H9 (cell line): Measurements from ENCODE around the gene SYNRG. TPM values are rescaled to one million over a fixed set of nuclear protein-coding genes. Genes with fewer than 3 reads are reported as not detected.

Experiments used
- DNase-seq: peaks from one replicate; pipeline ENCODE4 v3.0.0-alpha.2; 2017
- H2AFZ ChIP-seq: one replicate; pipeline ENCODE4 v1.6.1; 2013; ENCODE audit warnings: mild to moderate bottlenecking, low read length, control low read depth, moderate library complexity
- H2AK5ac ChIP-seq: 2 replicates; pipeline ENCODE4 v1.6.1; 2013; ENCODE audit warnings: low read length, control low read depth, mixed read lengths; ENCODE audit not compliant: insufficient read length
- H2BK120ac ChIP-seq: one replicate; pipeline ENCODE4 v1.6.1; 2013; ENCODE audit warnings: low read depth, mild to moderate bottlenecking, low read length, control low read depth, inconsistent platforms; ENCODE audit not compliant: poor library complexity, severe bottlenecking
- H2BK12ac ChIP-seq: 2 replicates; pipeline ENCODE4 v1.6.1; 2013; ENCODE audit warnings: low read length, control low read depth, mixed read lengths, low read depth; ENCODE audit not compliant: insufficient read length
- H2BK15ac ChIP-seq: 2 replicates; pipeline ENCODE4 v1.6.1; 2013; ENCODE audit warnings: low read depth, low read length, control low read depth
- H2BK20ac ChIP-seq: one replicate; pipeline ENCODE4 v1.6.1; 2013; ENCODE audit warnings: low read depth, mild to moderate bottlenecking, low read length, control low read depth, inconsistent platforms; ENCODE audit not compliant: poor library complexity, severe bottlenecking
- H2BK5ac ChIP-seq: 2 replicates; pipeline ENCODE4 v1.6.1; 2013; ENCODE audit warnings: low read length, control low read depth, mixed read lengths; ENCODE audit not compliant: insufficient read length
- H3K14ac ChIP-seq: 2 replicates; pipeline ENCODE4 v1.6.1; 2013; ENCODE audit warnings: low read length, control low read depth; ENCODE audit not compliant: insufficient read depth
- H3K18ac ChIP-seq: 2 replicates; pipeline ENCODE4 v1.6.1; 2013; ENCODE audit warnings: low read depth, mild to moderate bottlenecking, mixed read lengths, low read length, control low read depth; ENCODE audit not compliant: insufficient read length
- H3K23ac ChIP-seq: 2 replicates; pipeline ENCODE4 v1.6.1; 2013; ENCODE audit warnings: low read length, control low read depth, mixed read lengths, low read depth; ENCODE audit not compliant: insufficient read length
- H3K23me2 ChIP-seq: 2 replicates; pipeline ENCODE4 v1.6.1; 2013; ENCODE audit warnings: low read depth, mild to moderate bottlenecking, mixed read lengths, low read length, control low read depth; ENCODE audit not compliant: insufficient read length, poor library complexity, severe bottlenecking
- H3K27ac ChIP-seq: 2 replicates; pipeline ENCODE4 v1.5.1; 2013; ENCODE audit warnings: low read length, control low read depth, mixed read lengths, low read depth; ENCODE audit not compliant: insufficient read length
- H3K27me3 ChIP-seq: 2 replicates; pipeline ENCODE4 v1.6.1; 2013; ENCODE audit warnings: low read length, control low read depth, inconsistent platforms; ENCODE audit not compliant: insufficient read depth
- H3K4ac ChIP-seq: 2 replicates; pipeline ENCODE4 v1.6.1; 2013; ENCODE audit warnings: low read depth, mild to moderate bottlenecking, control low read depth, inconsistent platforms, low read length, moderate library complexity
- H3K4me1 ChIP-seq: 2 replicates; pipeline ENCODE4 v1.6.1; 2013; ENCODE audit warnings: low read length, control low read depth, inconsistent platforms; ENCODE audit not compliant: insufficient read depth
- H3K4me2 ChIP-seq: 2 replicates; pipeline ENCODE4 v1.6.1; 2013; ENCODE audit warnings: low read length, control low read depth, mixed read lengths; ENCODE audit not compliant: insufficient read length, insufficient read depth
- H3K56ac ChIP-seq: 2 replicates; pipeline ENCODE4 v1.6.1; 2013; ENCODE audit warnings: low read depth, mild to moderate bottlenecking, mixed read lengths, low read length, control low read depth; ENCODE audit not compliant: insufficient read length
- H3K79me1 ChIP-seq: 2 replicates; pipeline ENCODE4 v1.6.1; 2013; ENCODE audit warnings: low read depth, mild to moderate bottlenecking, moderate library complexity, low read length, control low read depth, inconsistent platforms; ENCODE audit not compliant: insufficient read depth, poor library complexity, severe bottlenecking
- H3K79me2 ChIP-seq: 2 replicates; pipeline ENCODE4 v1.6.1; 2013; ENCODE audit warnings: low read length, control low read depth, inconsistent platforms; ENCODE audit not compliant: insufficient read depth
- H3K9ac ChIP-seq: 2 replicates; pipeline ENCODE4 v1.6.1; 2013; ENCODE audit warnings: low read length, control low read depth, mixed read lengths; ENCODE audit not compliant: insufficient read length; ENCODE audit errors: extremely low read depth
- H3K9me3 ChIP-seq: one replicate; pipeline ENCODE4 v1.6.1; 2013; ENCODE audit warnings: low read depth, low read length, inconsistent platforms; ENCODE audit not compliant: control insufficient read depth
- H3T11ph ChIP-seq: one replicate; pipeline ENCODE4 v1.6.1; 2013; ENCODE audit warnings: mild to moderate bottlenecking, low read length, control low read depth, inconsistent platforms
- H4K20me1 ChIP-seq: one replicate; pipeline ENCODE4 v1.6.1; 2013; ENCODE audit not compliant: control insufficient read depth, insufficient read length, insufficient read depth
- H4K5ac ChIP-seq: 2 replicates; pipeline ENCODE4 v1.6.1; 2013; ENCODE audit warnings: low read depth, mild to moderate bottlenecking, mixed read lengths, low read length, control low read depth; ENCODE audit not compliant: insufficient read length
- H4K8ac ChIP-seq: replicated peaks from 2 replicates; pipeline ENCODE4 v1.6.1; 2013; ENCODE audit warnings: low read length, control low read depth, mixed read lengths, low read depth; ENCODE audit not compliant: insufficient read length
- H4K91ac ChIP-seq: 2 replicates; pipeline ENCODE4 v1.6.1; 2013; ENCODE audit warnings: low read depth, mild to moderate bottlenecking, moderate library complexity, mixed read lengths, low read length, control low read depth; ENCODE audit not compliant: insufficient read length
- H3K27ac Mint-ChIP-seq, 3 experiments: 2 replicates in 2 of 3; 3 replicates in 1 of 3; pipeline ENCODE4 v1.8.0; 2020 to 2021; ENCODE audit warnings: mixed read lengths in 3 of 3, mild to moderate bottlenecking in 1 of 3, moderate library complexity in 1 of 3
- H3K27me3 Mint-ChIP-seq: 2 replicates; pipeline ENCODE4 v1.8.0; 2021; ENCODE audit warnings: low read depth, mild to moderate bottlenecking, moderate library complexity, mixed read lengths
- H3K36me3 Mint-ChIP-seq, 3 experiments: 2 replicates in 2 of 3; 3 replicates in 1 of 3; pipeline ENCODE4 v1.8.0; 2020 to 2021; ENCODE audit warnings: low read depth in 3 of 3, mixed read lengths in 3 of 3; ENCODE audit not compliant: insufficient read depth in 1 of 3
- H3K4me1 Mint-ChIP-seq, 2 experiments: 2 replicates each; pipeline ENCODE4 v1.8.0; 2020; ENCODE audit warnings: mixed read lengths in 2 of 2
- H3K4me3 Mint-ChIP-seq, 2 experiments: 2 replicates in 1 of 2; 3 replicates in 1 of 2; pipeline ENCODE4 v1.8.0; 2020 to 2021; ENCODE audit warnings: mild to moderate bottlenecking in 2 of 2, mixed read lengths in 2 of 2, moderate library complexity in 1 of 2
- H3K9me3 Mint-ChIP-seq, 2 experiments: 2 replicates in 1 of 2; 3 replicates in 1 of 2; pipeline ENCODE4 v1.8.0; 2020; ENCODE audit warnings: mild to moderate bottlenecking in 2 of 2, mixed read lengths in 2 of 2, moderate library complexity in 1 of 2
- WGBS: extraction: QIAGEN DNeasy Blood & Tissue Kit; methylation state at CpG from one replicate; pipeline ENCODE4 v1.1.7; 2013; ENCODE audit warnings: missing lambda C conversion rate, low lambda C conversion rate, mixed read lengths; ENCODE audit not compliant: insufficient read length; ENCODE audit errors: extremely low coverage; 5-methylcytosine and 5-hydroxymethylcytosine counted together
- total RNA-seq: library from RNA; stranded (reverse); gene quantifications from 2 replicates; pipeline ENCODE4 v1.2.1, GENCODE V29; 2021
- TF ChIP-seq, protein P1 (sequence below): fragments of 200-600 bp; sonication (generic); conservative IDR thresholded peaks from 3 replicates; pipeline ENCODE4 v1.8.0; 2021; ENCODE audit warnings: antibody characterized with exemption, mild to moderate bottlenecking

SYNRG gene
- total RNA-seq, 1 experiment from 2014 or later, result 30.5 TPM

DNA sequence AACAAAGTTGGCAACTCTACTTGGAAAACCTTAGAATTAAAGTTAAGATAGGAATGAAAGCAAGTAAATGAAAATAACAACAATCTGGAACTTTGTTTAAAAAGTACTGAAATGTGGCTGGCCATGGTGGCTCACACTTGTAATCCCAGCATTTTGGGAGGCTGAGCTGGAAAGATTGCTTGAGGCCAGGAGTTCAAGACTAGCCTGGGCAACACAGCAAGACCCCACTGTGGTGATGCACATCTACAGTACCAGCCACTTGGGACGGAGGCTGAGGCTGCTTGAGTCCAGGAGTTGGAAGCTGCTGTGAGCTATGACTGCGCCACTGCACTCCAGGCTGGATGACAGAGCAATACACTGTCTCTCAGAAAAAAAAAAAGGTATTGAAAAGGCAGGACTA lies 51.7 kb downstream of the SYNRG start:
- Histone ChIP-seq H3K23me2 (no peaks in the 10 kb centered on the region), H3K79me2 (no peaks in the 10 kb centered on the region), H3T11ph (no peak overlapping the region), H4K5ac (no peak overlapping the region), H2BK20ac (no peak overlapping the region), H2BK120ac (no peak overlapping the region), H3K23ac (no peak overlapping the region), H3K18ac (no peak overlapping the region), H3K79me1 (no peaks in the 10 kb centered on the region), H4K8ac (no peak overlapping the region), H3K9ac (no peak overlapping the region), H3K27me3 (no peaks in the 10 kb centered on the region), H3K56ac (no peak overlapping the region), H3K4me2 (no peak overlapping the region), H2BK12ac (no peak overlapping the region), H3K4me1 (no peaks in the 10 kb centered on the region), H2BK15ac (no peak overlapping the region), H3K4ac (no peak overlapping the region), H3K9me3 (no peaks in the 10 kb centered on the region), H4K91ac (no peak overlapping the region), H2BK5ac (no peak overlapping the region), H3K14ac (no peak overlapping the region), H3K27ac (no peak overlapping the region), H2AFZ (no peak overlapping the region), H2AK5ac (no peak overlapping the region), H4K20me1 (no peaks in the 10 kb centered on the region)
- Mint-ChIP-seq H3K27ac (no peak overlapping the region), H3K4me3 (no peak overlapping the region), H3K27me3 (no peaks in the 10 kb centered on the region), H3K4me1 (peaks cover 5 to 6% of the 10 kb centered on the region in 2 experiments), H3K9me3 (no peaks in the 10 kb centered on the region), H3K36me3 (peaks cover 4 to 50% (median 32%) of the 10 kb centered on the region in 3 experiments; a peak in 5 of 7 replicates)
- no CpG with 5 or more reads among the region's 2 CpGs for WGBS
- TF ChIP-seq, protein P1, sequence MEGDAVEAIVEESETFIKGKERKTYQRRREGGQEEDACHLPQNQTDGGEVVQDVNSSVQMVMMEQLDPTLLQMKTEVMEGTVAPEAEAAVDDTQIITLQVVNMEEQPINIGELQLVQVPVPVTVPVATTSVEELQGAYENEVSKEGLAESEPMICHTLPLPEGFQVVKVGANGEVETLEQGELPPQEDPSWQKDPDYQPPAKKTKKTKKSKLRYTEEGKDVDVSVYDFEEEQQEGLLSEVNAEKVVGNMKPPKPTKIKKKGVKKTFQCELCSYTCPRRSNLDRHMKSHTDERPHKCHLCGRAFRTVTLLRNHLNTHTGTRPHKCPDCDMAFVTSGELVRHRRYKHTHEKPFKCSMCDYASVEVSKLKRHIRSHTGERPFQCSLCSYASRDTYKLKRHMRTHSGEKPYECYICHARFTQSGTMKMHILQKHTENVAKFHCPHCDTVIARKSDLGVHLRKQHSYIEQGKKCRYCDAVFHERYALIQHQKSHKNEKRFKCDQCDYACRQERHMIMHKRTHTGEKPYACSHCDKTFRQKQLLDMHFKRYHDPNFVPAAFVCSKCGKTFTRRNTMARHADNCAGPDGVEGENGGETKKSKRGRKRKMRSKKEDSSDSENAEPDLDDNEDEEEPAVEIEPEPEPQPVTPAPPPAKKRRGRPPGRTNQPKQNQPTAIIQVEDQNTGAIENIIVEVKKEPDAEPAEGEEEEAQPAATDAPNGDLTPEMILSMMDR, result no peak
- no peak for DNase-seq
